ENCODE results near the gene ANTXR1.

Gene ANTXR1

GRCh38 chr2:69280796-69281412, 267.9 kb downstream of the ANTXR1 start:
- TF ChIP-seq CTCF (IDR thresholded peaks at IDR 0.05; ENCODE audit: control insufficient read depth, extremely low read depth, insufficient read depth) = no peak
- no peak for DNase-seq (ENCODE audit: low read depth)
- H3K4me3 ChIP-seq (ENCODE audit: low read depth, low read length) = no peak overlapping the region

GRCh38 chr2:69285379-69285894, 272.5 kb downstream of the ANTXR1 start:
- no peak for TF ChIP-seq CTCF (IDR thresholded peaks at IDR 0.05; ENCODE audit: control insufficient read depth, extremely low read depth, insufficient read depth)
- no peak for DNase-seq (ENCODE audit: low read depth)
- no peak overlapping the region for H3K4me3 ChIP-seq (ENCODE audit: low read depth, low read length)

GRCh38 chr2:69287544-69287943, 274.6 kb downstream of the ANTXR1 start:
- TF ChIP-seq CTCF (IDR thresholded peaks at IDR 0.05; ENCODE audit: control insufficient read depth, extremely low read depth, insufficient read depth) = no peak
- H3K4me3 ChIP-seq (ENCODE audit: low read depth, low read length) = no peak overlapping the region
- DNase-seq (ENCODE audit: low read depth) = no peak

GRCh38 chr2:69288429-69288828, 275.4 kb downstream of the ANTXR1 start:
- DNase-seq (ENCODE audit: low read depth) = no peak
- no peak for TF ChIP-seq CTCF (IDR thresholded peaks at IDR 0.05; ENCODE audit: control insufficient read depth, extremely low read depth, insufficient read depth)
- H3K4me3 ChIP-seq (ENCODE audit: low read depth, low read length) = no peak overlapping the region

- peak; percentile 19 for DNase-seq (ENCODE audit: low read depth)
- H3K4me3 ChIP-seq (ENCODE audit: low read depth, low read length) = no peak overlapping the region
- TF ChIP-seq CTCF (IDR thresholded peaks at IDR 0.05; ENCODE audit: control insufficient read depth, extremely low read depth, insufficient read depth) = no peak
Measured at GRCh38 chr2:69291004-69291650, 278.1 kb downstream of the ANTXR1 start.

- no peak for DNase-seq (ENCODE audit: low read depth)
- no peak for TF ChIP-seq CTCF (IDR thresholded peaks at IDR 0.05; ENCODE audit: control insufficient read depth, extremely low read depth, insufficient read depth)
- H3K4me3 ChIP-seq (ENCODE audit: low read depth, low read length) = no peak overlapping the region
Measured at GRCh38 chr2:69291721-69292120, 278.7 kb downstream of the ANTXR1 start.
